Endothelial cell of umbilical vein (primary cell): ENCODE data around the gene PHF12. TPM values are rescaled to one million over a fixed set of nuclear protein-coding genes. Genes with fewer than 3 reads are reported as not detected.

Experiments used
- BruUV-seq: library from RNA; stranded (reverse); fragments of 400-500 nt; replicated peaks from 2 replicates; lab custom pipeline; 2021; lab: Mats Ljungman, UMichigan
- CTCF ChIA-PET: fragments of 300-600, 350-600 bp; sonication (Branson Sonifier 250); formaldehyde crosslinking; loops from one replicate; lab custom pipeline; 2021; ENCODE audit warnings: antibody characterized with exemption, inconsistent platforms; lab: Charles Lee
- POLR2A ChIA-PET: fragments of 300-600, 350-600 bp; sonication (Branson Sonifier 250); formaldehyde crosslinking; loops from one replicate; lab custom pipeline; 2021; ENCODE audit warnings: antibody characterized with exemption, inconsistent platforms; lab: Charles Lee
- DNase-seq: peaks from one replicate; pipeline ENCODE4 v3.0.0-alpha.2; 2011; ENCODE audit warnings: low read depth, low spot score
- FAIRE-seq: peaks from 2 replicates; lab custom pipeline; 2011; peaks lifted over from hg19 to GRCh38; lab: Jason Lieb, UNC
- H2AFZ ChIP-seq: 2 replicates; pipeline ENCODE4 v1.6.0; 2012; ENCODE audit warnings: low read depth, low read length, control low read depth, inconsistent platforms
- H3K27ac ChIP-seq: 2 replicates; pipeline ENCODE4 v1.5.1; 2011; ENCODE audit warnings: low read depth, mild to moderate bottlenecking, control low read depth, low read length, moderate library complexity; ENCODE audit not compliant: insufficient read depth
- H3K27me3 ChIP-seq, 2 experiments: 2 replicates each; pipeline versions ENCODE4 v1.6.0 to v1.6.1; 2011; ENCODE audit warnings: low read length in 2 of 2, mixed read lengths in 1 of 2; ENCODE audit not compliant: control insufficient read depth in 2 of 2, insufficient read depth in 2 of 2
- H3K36me3 ChIP-seq, 2 experiments: 2 replicates in 1 of 2; 3 replicates in 1 of 2; pipeline ENCODE4 v1.5.1; 2011; ENCODE audit warnings: low read length in 2 of 2, mild to moderate bottlenecking in 1 of 2, moderate library complexity in 1 of 2; ENCODE audit not compliant: control insufficient read depth in 2 of 2, insufficient read depth in 2 of 2; ENCODE audit errors: extremely low read depth in 1 of 2
- H3K4me1 ChIP-seq: 3 replicates; pipeline ENCODE4 v1.5.1; 2011; ENCODE audit warnings: mild to moderate bottlenecking, low read length; ENCODE audit not compliant: control insufficient read depth, insufficient read depth; ENCODE audit errors: extremely low read depth
- H3K4me2 ChIP-seq: 2 replicates; pipeline ENCODE4 v1.6.1; 2011; ENCODE audit warnings: low read length, control low read depth, mixed read lengths; ENCODE audit not compliant: insufficient read depth
- H3K4me3 ChIP-seq, 3 experiments: fragments of 200-600 bp in 1 of 3; sonication (generic), shearing (Covaris generic) in 1 of 3; replicated peaks in 1 of 3; 2 replicates each; pipeline ENCODE4 v1.5.1; 2011 to 2016; ENCODE audit warnings: control low read depth in 3 of 3, low read length in 3 of 3, mild to moderate bottlenecking in 2 of 3, inconsistent platforms in 1 of 3, low read depth in 1 of 3, moderate library complexity in 1 of 3; ENCODE audit not compliant: insufficient read depth in 1 of 3
- H3K79me2 ChIP-seq: 2 replicates; pipeline ENCODE4 v1.6.0; 2012; ENCODE audit warnings: low read length, inconsistent platforms; ENCODE audit not compliant: control insufficient read depth, insufficient read depth
- H3K9ac ChIP-seq: replicated peaks from 2 replicates; pipeline ENCODE3; 2011; ENCODE audit warnings: low read length, control low read depth; ENCODE audit not compliant: insufficient read depth; ENCODE audit errors: extremely low read depth
- H3K9me1 ChIP-seq: replicated peaks from 3 replicates; pipeline ENCODE4 v1.6.0; 2011; ENCODE audit warnings: mild to moderate bottlenecking, low read length; ENCODE audit not compliant: control insufficient read depth, insufficient read depth; ENCODE audit errors: extremely low read depth
- H3K9me3 ChIP-seq: replicated peaks from 2 replicates; pipeline ENCODE4 v1.5.1; 2012; ENCODE audit warnings: low read length, inconsistent platforms; ENCODE audit not compliant: control insufficient read depth, insufficient read depth
- H4K20me1 ChIP-seq: replicated peaks from 2 replicates; pipeline ENCODE3; 2011; ENCODE audit warnings: mild to moderate bottlenecking, low read length; ENCODE audit not compliant: control insufficient read depth, insufficient read depth; ENCODE audit errors: extremely low read depth
- CTCF ChIP-seq, 2 donors: IDR thresholded peaks; 1 replicate in 1 of 2; 2 replicates in 1 of 2; pipeline ENCODE4 v1.5.1; 2011; ENCODE audit warnings: low read length in 2 of 2, mild to moderate bottlenecking in 2 of 2, moderate library complexity in 2 of 2, control low read depth in 1 of 2, inconsistent platforms in 1 of 2, low read depth in 1 of 2; ENCODE audit not compliant: insufficient read depth in 1 of 2; ENCODE audit errors: extremely low read depth in 1 of 2
- EZH2 ChIP-seq: IDR thresholded peaks from 2 replicates; pipeline ENCODE4 v1.6.1; 2012; ENCODE audit warnings: borderline replicate concordance, low read depth, mild to moderate bottlenecking, moderate library complexity, low read length, inconsistent platforms; ENCODE audit not compliant: severe bottlenecking
- FOS ChIP-seq: IDR thresholded peaks from 2 replicates; pipeline ENCODE4 v1.6.1; 2011; ENCODE audit warnings: mild to moderate bottlenecking, low read length, moderate library complexity, borderline replicate concordance; ENCODE audit not compliant: insufficient read depth
- GATA2 ChIP-seq: IDR thresholded peaks from 2 replicates; pipeline ENCODE4 v1.7.0; 2011; ENCODE audit warnings: low read depth, mild to moderate bottlenecking, moderate library complexity, mixed read lengths, low read length; ENCODE audit not compliant: insufficient read length, insufficient read depth
- JUN ChIP-seq: IDR thresholded peaks from 2 replicates; pipeline ENCODE4 v1.6.1; 2011; ENCODE audit warnings: borderline replicate concordance, low read depth; ENCODE audit not compliant: insufficient read length, insufficient read depth
- MAX ChIP-seq: IDR thresholded peaks from 2 replicates; pipeline ENCODE4 v1.6.1; 2011; ENCODE audit not compliant: insufficient read depth, insufficient read length
- MYC ChIP-seq: IDR thresholded peaks from one replicate; pipeline ENCODE4 v1.6.1; 2011; ENCODE audit warnings: mild to moderate bottlenecking, low read depth, low read length
- POLR2A ChIP-seq: IDR thresholded peaks from 2 replicates; pipeline ENCODE4 v1.6.1; 2012; ENCODE audit warnings: low read depth, mild to moderate bottlenecking, control low read depth, low read length
- POLR2AphosphoS5 ChIP-seq: IDR thresholded peaks from 2 replicates; pipeline ENCODE4 v1.6.1; 2012; ENCODE audit warnings: low read depth, mild to moderate bottlenecking, control low read depth, low read length, moderate library complexity; ENCODE audit not compliant: insufficient read depth
- dilution Hi-C: fragments of 300-500 bp; cut with MboI; formaldehyde crosslinking; loops from one replicate; pipeline ENCODE4 v1.15.0; 2019; ENCODE audit warnings: low sequenced_read_pairs; ENCODE audit not compliant: extremely low pct_ligation_motif_present
- intact Hi-C: fragments of 100-400 bp; cut with micrococcal nuclease; formaldehyde crosslinking; loops from one replicate; pipeline ENCODE4 v1.10.0; 2022
- polyA plus RNA-seq, 4 experiments: library from polyadenylated mRNA; depleted of rRNA in 3 of 4; stranded (reverse) in 3 of 4; unstranded in 1 of 4; fragments of >200 nt; gene quantifications; 2 replicates each; pipeline versions ENCODE4 v1.2.1 to v1.2.3, GENCODE V29; 2011 to 2012; ENCODE audit warnings: missing spikeins in 1 of 4
- total RNA-seq: library from RNA; stranded (reverse); gene quantifications from 2 replicates; pipeline ENCODE4 v1.2.3, GENCODE V29; 2021

Gene PHF12
- total and polyA plus RNA-seq, 2 donors (not counting 3 experiments of a cell fraction or from before 2014, with no cell fraction given), result 26.6 to 44.2 TPM

- no peaks in the 10 kb centered on the region for H4K20me1 ChIP-seq
- H2AFZ ChIP-seq, result no peak overlapping the region
- H3K79me2 ChIP-seq, result no peaks in the 10 kb centered on the region
- ChIA-PET POLR2A (interaction anchor here (0.5 to 0.6 kb wide), 2 partner anchors 9 to 162 kb away, joined by 4 read pairs; no protein-coding TSS in a partner anchor), CTCF (interaction anchor here (0.7 to 10.7 kb wide), 12 partner anchors 9 to 236 kb away, joined by 3 to 1079 read pairs (median 4); partner anchors contain the start of genes NEK8, PHF12 and TLCD1)
- no peaks in the 10 kb centered on the region for H3K36me3 ChIP-seq
- no peak overlapping the region for H3K4me3 ChIP-seq
- DNase-seq (no peak), FAIRE-seq (no peak)
- no peaks in the 10 kb centered on the region for H3K27me3 ChIP-seq
- intact Hi-C loops, result no loop called here
- dilution Hi-C loops, result no loop called here
- no peaks in the 10 kb centered on the region for H3K9me3 ChIP-seq
- no peak overlapping the region for H3K4me2 ChIP-seq
- no peaks in the 10 kb centered on the region for H3K9me1 ChIP-seq
- TF ChIP-seq POLR2AphosphoS5 (no peak), GATA2 (no peak), EZH2 (no peak), FOS (no peak), JUN (no peak), MYC (no peak), CTCF (IDR thresholded peaks at IDR 0.05; ENCODE audit: extremely low read depth in 1 of 2, insufficient read depth in 1 of 2, low read depth in 1 of 2, low read length in 2 of 2) (no peak), POLR2A (no peak), MAX (no peak)
- no peak overlapping the region for H3K9ac ChIP-seq
- BruUV-seq, result no TSS peak
- no peak overlapping the region for H3K27ac ChIP-seq
- peaks cover 4% of the 10 kb centered on the region for H3K4me1 ChIP-seq
Measured at GRCh38 chr17:28963841-28964240, 12.5 kb upstream of the PHF12 start.
